Measurements from ENCODE around the gene CABCOCO1.

CABCOCO1 gene, protein sequence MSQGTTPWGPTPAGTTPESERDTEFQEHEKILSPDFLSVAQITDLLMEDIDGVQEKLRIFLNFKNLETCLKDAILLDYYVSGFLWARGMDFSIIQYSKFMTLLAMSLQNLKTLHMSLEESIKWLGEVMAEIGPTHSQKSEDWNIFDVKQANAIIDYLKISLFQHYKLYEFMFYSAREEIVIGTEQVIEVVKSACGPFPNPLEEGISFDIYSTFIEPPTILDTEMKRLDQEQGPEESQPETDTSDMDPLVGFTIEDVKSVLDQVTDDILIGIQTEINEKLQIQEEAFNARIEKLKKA

GRCh38 chr10:61662794-61663259, at the start of gene CABCOCO1:
Gene CABCOCO1 (plus strand): TSS chr10:61662929. CDS start chr10:61662973, 44 bp downstream.
- DNase-seq (ENCODE audit: low spot score) = peak; percentile 44

- no peak for DNase-seq (ENCODE audit: low spot score)
These were observed 49.1 kb upstream of the CABCOCO1 start for GRCh38 chr10:61613665-61614064.

DNA sequence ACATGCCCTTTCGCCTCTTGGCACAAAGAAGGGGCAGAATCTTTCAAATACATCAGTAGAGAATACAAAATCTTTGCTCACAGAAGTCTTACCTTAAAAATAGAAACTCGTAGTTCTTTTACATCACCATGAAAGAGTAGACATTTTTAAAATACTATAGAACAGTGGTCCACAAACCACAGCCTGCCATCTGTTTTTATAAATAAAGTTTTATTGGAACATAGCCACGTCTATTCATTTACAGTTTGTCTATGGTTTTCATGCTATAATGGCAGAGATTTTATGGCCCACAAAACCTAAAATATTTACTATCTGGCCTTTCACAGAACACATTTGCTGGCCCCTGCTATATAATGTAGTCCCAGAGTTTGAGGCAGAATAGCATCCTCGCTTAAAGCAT, 46.1 kb upstream of the CABCOCO1 start:
- no peak for DNase-seq (ENCODE audit: low spot score)

DNA sequence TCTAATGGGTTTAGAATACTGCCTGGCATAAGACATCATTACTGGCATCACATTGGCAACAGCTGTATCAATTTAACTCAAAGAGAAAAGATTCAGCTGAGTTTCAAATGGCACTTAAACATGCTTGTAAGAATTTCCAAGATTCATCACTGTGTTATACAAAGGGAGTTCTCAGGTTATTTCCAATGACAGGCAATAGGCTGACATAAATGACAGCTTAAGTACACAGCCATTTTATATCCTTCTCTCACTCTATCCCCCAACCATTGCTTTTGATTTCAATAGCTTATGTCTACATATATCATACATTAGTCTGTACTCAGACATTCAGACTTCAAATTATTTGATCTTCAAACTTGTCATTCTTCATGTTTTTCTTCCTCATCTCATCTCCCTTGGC, 45.5 kb upstream of the CABCOCO1 start:
- no peak for DNase-seq (ENCODE audit: low spot score)

DNA sequence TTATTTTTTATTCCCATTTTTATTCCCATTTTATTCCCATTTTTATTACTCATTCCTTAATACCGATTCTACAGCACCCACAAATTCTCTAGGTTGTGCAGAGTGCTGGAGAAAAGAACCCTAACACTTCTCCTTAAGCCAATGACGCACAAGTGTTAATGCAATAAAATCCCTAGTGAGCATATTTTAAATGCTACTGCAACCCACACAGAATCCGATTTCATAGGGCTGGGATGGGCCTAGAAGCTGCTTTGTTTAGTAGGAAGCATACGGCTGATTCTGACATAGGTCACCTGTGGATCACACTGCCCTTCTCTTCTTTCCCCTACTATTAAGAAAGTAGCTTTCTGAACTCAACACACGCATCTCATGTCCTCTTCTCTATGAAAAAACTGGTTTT, 45.1 kb upstream of the CABCOCO1 start:
- no peak for DNase-seq (ENCODE audit: low spot score)

DNA sequence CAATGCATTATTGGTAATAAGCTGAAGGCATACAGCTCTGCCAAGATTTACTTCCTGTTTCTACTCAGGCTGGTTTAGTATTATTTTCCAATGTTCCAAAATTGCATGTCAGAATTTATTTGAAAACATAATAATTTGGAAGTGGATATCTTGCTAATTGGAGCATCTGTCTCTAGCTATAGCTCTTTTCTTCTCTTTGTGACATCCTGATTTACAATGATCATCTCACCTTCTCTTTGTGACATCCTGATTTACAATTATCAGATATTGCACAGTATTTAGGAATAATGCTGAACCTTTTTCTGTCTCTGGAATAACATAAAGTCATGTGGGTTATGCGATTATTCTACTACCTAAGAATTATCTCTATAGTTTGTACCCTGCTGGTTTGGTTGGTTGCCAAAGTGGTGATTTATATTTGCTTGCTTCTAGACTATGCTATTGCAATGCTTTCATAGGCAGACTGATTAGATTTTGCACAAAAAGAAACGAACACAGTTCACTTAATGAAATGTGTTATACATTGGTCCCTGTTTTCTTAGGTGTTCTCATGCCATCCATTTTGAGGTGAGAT, 44.3 kb upstream of the CABCOCO1 start:
- DNase-seq (ENCODE audit: low spot score) = no peak

DNA sequence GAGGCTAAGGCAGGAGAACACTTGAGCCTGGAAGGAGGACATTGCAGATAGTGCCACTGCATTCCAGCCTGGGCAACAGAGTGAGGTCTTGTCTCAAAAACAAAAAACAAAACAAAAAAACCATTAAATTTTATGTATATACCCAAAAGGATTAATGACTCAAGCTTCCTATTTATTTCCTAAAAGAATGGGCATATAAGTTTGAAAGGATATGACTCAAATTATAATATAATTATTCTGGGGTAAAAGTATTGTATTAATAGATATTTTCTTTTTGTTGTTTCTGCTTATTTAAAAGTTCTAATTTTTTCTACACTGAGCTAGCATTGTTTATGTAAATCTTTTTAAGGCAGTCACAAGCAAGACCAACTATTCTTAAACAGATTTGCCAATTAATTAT, 42.2 kb upstream of the CABCOCO1 start:
- no peak for DNase-seq (ENCODE audit: low spot score)

GRCh38 chr10:61621605-61622051, 41.1 kb upstream of the CABCOCO1 start:
- DNase-seq (ENCODE audit: low spot score) = peak; percentile 43

DNA sequence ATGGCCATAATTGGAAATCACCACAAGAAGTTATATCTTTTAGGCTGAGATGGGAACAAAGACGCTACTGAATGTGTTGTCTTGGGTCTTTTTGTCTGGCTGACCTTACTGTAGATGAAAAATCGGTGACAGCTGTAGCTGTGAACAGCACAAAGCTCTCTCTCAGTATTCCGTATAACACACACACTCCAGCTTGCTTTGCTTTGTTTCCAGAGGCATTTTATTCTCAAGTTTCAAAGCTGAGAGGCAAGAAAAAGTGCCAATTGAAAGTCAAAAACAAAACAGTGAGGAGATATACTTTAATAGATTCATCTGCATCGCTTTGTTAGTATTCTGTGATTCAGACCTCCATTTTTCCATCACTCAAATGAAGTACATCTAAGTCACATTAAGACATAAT, 39.6 kb upstream of the CABCOCO1 start:
- DNase-seq (ENCODE audit: low spot score) = no peak

GRCh38 chr10:61626209-61626608, 36.5 kb upstream of the CABCOCO1 start:
- DNase-seq (ENCODE audit: low spot score) = no peak

GRCh38 chr10:61627266-61627665, 35.5 kb upstream of the CABCOCO1 start:
- no peak for DNase-seq (ENCODE audit: low spot score)

DNA sequence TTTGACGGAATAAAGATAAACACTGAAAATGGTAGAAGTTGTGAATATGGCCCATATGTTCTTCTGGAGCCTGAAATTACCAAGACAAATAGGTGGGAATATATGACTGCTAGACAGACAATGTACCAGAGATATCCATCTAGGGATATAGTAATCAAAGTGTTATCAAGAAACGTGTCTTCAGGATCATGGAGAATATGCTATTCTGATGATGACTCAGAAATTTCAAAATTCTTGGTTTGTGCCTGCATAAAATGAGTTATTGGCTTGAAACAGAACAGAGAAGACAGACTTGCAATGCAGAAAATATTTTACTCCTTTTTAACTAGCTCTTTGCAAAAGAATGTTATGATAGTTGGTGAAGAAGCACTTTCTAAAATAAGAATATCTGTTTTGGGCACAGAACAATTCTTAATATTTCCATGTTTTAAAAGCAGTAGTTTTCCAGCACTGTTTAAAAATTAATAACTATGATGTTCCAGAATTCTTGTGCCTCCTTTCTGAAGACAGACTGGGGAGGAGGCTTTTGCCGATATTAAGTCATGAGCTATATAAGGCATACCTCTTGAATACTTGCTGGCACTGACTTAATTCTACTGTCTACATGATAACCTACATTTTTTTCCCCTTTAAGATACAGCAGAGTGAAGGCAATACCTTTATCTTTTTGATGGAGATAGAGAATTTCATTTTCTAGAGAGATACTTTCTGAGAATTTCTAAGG, 34.4 kb upstream of the CABCOCO1 start:
- DNase-seq (ENCODE audit: low spot score) = no peak

DNA sequence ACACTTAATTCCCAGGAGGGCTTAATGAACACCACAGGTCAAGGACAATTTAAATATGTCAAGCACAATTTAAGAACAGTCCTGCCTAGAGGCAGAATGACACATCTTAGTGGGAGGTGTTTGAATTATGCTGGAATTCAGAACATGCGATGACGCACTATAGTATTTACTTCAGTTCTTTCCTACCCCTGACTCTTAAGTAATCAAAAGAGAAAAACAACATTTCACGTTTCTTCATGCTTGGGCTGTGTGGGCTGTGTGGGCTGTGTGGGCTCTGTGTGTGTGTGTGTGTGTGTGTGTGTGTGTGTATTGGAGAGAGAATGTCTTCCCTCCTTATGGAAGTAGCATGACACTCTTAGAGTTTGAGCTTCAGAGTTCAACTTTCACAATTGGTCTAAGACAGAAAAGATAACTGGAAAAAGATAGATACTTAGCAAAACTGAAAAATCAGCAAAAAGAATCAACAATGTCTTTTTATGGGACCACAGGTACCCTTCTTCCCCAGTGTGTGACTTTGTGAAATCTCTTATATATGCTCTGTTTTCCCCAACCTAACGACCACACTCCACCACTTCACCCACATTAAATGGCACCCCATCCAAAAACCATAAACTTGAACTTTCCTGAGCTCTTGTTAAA, 33.7 kb upstream of the CABCOCO1 start:
- DNase-seq (ENCODE audit: low spot score) = no peak

GRCh38 chr10:61629576-61629975, 33.2 kb upstream of the CABCOCO1 start:
- DNase-seq (ENCODE audit: low spot score) = no peak

DNA sequence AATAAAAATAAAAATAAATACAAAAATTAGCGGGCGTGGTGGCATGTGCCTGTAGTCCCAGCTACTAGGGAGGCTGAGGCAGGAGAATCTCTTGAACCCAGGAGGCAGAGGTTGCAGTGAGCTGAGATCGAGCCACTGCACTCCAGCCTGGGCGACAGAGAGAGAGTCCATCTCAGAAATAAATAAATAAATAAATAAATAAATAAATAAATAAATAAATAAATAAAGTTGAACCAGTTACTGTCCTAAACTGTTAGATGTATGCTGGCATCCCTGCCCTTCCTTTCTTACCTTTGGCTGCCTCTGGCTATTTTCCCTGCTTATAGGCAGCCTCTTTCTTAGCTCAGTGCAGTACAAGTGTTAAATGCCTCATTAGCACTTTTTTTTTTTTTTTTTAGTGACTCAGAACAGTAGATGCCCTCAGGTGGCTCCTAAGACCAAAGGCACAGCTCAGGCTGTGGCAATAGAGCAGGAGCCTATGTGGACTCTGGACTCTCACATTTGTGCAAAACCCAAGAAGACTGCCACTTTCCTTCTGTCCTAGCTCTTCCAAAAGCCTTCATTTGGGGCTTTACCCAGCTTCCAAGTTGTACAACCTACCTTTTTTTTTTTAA, 30.6 kb upstream of the CABCOCO1 start:
- no peak for DNase-seq (ENCODE audit: low spot score)

GRCh38 chr10:61633665-61634064, 29.1 kb upstream of the CABCOCO1 start:
- DNase-seq (ENCODE audit: low spot score) = no peak

DNA sequence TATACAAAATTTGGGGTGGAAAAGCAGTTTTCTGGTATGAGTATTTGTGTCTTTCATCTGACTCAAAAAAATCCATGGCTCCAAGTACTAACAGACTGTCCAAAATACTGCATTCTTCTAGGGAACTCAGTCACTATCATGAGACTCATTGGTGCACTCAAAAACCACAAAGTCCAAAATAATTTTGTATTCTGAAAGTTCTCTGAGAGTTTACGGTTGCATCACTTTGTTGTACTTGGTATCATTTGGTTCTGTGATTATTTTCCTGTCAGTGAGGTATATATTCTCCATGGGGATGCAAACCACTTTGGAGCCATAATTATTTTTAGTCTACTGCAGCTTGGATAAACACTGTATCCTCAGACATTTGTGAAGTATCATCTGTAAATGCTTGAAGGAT, 28.0 kb upstream of the CABCOCO1 start:
- DNase-seq (ENCODE audit: low spot score) = no peak

GRCh38 chr10:61635471-61635870, 27.3 kb upstream of the CABCOCO1 start:
- DNase-seq (ENCODE audit: low spot score) = no peak

DNA sequence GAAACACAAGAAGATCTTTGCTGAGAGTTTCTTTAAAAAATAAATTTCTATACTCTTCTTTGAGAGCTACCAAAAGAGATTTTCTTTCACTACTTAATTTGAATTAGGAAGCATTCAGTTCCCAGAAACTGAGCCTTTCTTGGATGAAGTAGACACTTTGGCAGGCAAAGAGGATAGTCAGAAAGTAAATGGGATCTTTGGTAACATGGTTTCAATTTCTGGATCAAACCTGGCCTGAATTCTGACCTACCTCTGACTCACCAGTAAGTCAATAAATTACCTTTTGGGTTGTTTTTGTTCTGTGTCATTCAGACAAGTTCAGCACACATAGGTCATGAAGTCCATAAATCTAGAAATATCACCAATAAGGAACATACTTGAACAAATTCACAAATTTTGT, 26.8 kb upstream of the CABCOCO1 start:
- no peak for DNase-seq (ENCODE audit: low spot score)

DNA sequence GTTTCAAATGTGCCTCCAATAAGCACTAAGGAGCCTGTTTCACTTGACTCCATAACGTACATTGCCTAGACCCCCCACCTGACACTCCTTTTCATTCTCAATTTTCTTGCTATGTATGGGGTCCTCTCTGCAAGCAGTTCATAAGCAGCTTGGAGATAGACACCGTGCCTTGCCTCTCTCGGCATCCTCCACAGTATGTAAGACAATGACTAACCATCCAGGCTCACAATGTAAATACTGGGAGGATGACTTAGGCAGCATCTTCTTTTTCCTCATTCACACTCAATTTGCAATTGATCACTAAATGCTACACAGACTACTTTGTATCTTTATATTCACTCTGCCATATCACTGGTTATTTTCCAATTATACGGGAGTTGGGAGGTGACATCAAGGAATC, 22.8 kb upstream of the CABCOCO1 start:
- no peak for DNase-seq (ENCODE audit: low spot score)

GRCh38 chr10:61640856-61641255, 21.9 kb upstream of the CABCOCO1 start:
- DNase-seq (ENCODE audit: low spot score) = no peak

DNA sequence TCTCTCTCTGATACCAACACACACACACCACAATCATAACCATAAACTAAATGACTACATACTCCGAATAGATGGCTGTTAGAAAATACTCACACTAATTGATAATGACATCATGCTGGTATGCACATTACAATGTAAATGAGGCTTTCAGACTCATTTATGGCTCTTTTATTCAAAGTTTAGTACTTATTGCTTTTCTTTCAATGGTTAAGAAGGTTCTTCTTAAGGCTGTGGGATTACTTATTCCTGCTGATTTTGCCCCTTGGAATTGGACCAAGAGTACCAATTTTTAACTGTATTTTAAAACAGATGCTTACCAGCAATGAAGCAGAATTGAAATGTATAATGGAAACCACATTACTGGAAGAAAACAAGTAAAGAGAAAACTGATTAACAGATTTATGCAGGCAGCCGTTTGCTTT, 20.6 kb upstream of the CABCOCO1 start:
- DNase-seq (ENCODE audit: low spot score) = no peak
